ACHN (cell line): Measurements from ENCODE around the gene RAB3GAP1.
"Not testable (repeated sequence)": the region's sequence is repeated elsewhere in the genome, so short reads cannot be mapped to it uniquely, and the experiment has no call there.

Source experiments
- DNase-seq: peaks from one replicate; pipeline ENCODE4 v3.0.0-alpha.2; 2015
- in situ Hi-C: cut with HindIII; loops from 2 replicates; pipeline ENCODE4 v1.10.0; 2017; ENCODE audit warnings: low sequenced_read_pairs, low pct_ligation_motif_present, low pct_unique_long_range_greater_than_20kb

The RAB3GAP1 gene

DNA sequence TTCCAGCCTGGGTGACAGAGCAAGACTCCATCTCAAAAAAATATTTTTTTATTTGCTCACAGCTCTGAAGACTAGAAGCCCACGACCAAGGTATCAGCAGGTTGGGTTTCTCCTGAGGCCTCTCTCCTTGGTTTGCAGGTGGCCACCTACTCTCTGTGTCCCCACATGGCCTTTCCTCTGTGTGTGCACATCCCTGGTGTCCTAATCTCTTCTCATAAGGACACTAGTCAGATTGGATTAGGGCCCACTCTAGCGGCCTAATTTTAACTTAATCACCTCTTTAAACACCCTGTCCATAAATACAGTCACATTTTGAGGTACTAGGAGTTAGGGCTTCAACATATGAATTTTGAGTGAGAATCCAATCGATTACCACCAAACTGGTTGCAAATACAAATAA, 2.0 kb upstream of the RAB3GAP1 start:
- DNase-seq, result no peak
- in situ Hi-C loops, result no loop called here

DNA sequence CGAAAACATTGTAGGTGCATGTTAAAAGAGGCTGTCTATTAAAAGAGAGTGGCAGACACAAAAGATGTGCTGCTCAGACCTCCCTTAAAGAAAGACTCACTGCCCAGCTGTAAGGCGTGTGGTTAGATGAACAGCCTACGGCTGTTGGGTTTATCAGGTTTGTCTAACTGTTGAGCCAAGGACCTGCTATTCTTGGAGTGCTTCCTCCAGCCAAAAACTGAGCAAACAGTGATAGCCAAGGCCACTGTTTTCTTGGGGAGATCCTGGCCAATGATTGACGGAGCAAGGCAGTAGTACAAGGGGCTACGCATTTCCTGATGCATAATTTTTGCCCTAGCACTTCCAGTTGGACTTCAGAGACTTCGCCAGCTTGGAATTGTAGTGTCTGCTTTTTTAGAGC, 1.4 kb upstream of the RAB3GAP1 start:
- DNase-seq, result no peak
- in situ Hi-C loops, result no loop called here

DNA sequence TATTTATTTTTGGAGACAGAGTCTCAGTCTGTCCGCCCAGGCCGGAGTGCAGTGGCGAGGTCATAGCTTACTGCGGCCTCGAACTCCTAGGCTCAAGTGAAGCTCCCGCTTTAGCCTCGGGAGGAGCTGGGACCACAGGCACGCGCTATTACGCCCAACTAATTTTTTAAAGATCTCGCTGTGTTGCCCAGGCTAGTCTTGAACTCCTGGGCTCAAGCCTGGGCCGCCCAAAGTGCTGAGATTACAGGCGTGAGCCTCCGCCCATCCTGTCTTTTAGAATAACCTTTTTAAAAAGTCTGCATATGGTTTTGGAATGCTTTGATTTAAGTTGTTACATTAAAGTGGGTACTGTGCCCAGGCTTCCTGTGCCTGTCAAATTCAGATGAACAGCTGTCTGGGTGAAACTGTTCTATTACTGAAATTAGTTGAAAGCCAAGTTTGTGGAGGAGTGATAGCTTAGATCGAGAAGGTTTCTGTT, 944 bp downstream of the RAB3GAP1 start:
- DNase-seq, result peak; percentile 12
- in situ Hi-C loops, result no loop called here

DNA sequence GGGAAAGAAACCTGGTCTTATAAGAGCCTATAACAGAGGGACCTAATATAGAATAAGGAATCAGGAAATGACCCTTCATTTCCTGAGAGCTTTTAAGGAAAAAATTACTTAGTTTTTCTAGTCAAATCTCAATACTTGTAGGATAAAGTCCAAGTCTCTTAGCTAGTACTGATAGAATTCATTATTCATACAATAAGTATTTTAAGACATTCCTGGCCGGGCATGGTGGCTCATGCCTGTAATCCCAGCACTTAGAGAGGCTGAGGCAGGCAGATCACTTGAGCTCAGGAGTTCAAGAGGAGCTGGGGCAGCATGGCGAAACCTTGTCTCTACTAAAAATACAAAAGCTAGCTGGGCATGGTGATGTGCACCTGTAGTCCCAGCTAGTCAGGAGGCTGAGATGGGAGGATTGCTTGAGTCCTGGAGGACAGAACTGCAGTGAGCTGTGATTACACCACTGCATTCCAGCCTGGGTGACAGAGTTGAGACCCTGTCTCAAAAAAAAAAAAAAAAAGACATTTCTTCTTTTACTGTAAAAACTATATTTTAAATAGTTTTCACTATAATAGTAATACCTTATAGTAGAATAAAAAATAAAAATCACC, 3.2 kb downstream of the RAB3GAP1 start:
- in situ Hi-C loops, result no loop called here
- peak; percentile 64 for DNase-seq

- peak; percentile 13 for DNase-seq
- in situ Hi-C loops, result no loop called here
These were observed 4.7 kb downstream of the RAB3GAP1 start for GRCh38 chr2:135056790-135057189.

- no peak for DNase-seq
These were observed 7.5 kb downstream of the RAB3GAP1 start for GRCh38 chr2:135059577-135059976.

DNA sequence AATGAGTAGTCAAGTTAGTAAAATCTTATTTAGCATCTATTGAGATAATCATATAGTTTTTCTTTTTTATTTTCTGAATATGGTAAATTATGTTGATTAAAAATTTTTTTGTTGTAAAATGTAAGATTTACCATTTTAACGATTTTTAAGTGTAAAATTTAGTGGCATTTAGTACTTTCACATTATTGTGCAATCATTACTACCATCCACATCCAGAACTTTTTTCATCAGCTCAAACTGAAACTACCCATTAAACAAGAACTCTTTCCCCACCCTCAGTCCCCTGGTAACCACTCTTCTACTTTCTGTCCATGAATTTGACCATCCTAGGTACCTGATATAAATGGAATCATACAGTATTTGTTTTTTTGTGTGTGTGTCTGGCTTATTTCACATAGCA, 11.1 kb downstream of the RAB3GAP1 start:
- DNase-seq, result no peak
- in situ Hi-C loops, result no loop called here

More at GRCh38 chr2:135059577-135059976, 7.5 kb downstream of the RAB3GAP1 start:
- in situ Hi-C loops, result no loop called here

GRCh38 chr2:135064149-135064548, 12.1 kb downstream of the RAB3GAP1 start:
- in situ Hi-C loops, result no loop called here
- no peak for DNase-seq

DNA sequence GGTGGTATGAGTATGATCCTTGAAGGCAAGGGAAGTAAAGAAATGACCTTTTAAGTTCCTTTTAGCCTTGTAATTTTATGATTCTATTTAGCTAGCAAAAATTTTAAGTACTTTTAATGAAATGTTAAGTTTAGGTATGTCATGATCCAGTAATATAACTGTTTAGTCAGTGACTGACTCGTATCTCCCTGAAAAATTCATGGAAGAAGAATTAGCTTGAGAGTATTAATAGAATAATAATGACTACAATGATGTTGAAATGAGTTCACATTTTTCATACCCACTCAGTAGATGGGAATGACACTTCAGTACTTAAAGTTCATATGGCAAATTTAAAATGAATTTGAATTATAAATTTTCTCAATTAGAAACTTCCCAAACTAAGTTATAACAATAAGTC, 14.6 kb downstream of the RAB3GAP1 start:
- in situ Hi-C loops, result no loop called here
- no peak for DNase-seq

DNA sequence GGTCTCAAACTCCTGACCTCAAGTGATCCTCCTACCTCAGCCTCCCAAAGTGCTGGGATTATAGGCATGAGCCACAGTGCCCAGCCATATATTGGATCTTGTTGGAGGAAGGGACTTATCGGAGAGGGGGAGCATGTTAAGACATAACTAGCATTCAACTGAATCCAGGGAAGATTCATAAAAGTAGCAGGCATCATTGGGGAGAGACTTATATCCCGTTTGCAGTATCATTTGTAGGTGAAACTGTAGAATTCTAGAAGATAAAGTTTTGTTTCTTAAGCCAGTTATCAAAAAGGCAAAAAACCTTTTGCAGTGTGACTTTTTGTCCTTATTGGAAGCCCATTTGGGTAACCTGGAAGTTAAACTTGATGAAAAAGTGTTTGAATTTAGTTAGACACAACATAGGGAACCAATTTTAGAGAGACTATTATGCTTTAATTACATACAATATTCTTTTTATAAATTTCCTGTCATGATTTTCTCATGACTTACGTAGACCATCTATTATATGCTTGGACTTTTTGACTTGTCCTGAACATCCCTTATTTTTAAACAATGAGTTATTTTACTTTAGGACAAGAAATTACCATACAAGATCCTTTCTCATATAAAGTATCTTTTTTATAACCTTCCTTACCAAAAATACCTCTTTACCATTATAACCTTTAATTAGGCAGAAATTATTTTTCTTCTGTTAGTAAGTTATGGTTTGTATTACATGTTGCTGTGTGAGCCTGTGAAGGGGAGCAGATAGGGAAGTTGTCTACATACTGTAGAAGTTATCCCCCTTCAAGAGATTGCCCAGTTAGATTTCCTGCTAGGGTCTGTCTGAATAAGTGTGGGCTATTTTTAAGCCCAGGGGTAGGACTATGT, 20.3 kb downstream of the RAB3GAP1 start:
- in situ Hi-C loops, result no loop called here
- peak; percentile 37 for DNase-seq

- in situ Hi-C loops, result no loop called here
- no peak for DNase-seq
These were observed 22.1 kb downstream of the RAB3GAP1 start for GRCh38 chr2:135074216-135074615.

DNA sequence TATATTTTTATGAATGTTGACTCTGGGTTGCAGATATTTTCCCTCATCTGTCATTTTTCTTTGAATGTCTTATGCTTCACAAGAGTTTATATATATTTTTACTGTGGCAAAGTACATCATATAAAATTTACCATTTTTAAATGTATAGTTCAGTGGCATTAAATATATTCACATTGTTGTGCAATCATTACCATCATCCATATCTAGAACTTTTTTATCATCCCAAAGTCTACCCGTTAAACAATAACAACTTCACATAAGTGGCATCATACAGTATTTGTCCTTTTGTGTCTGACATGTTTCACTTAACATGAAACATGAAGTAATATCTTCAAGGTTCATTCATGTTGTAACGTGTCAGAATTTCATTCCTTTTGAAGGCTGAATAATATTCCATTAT, 24.5 kb downstream of the RAB3GAP1 start:
- no peak for DNase-seq
- in situ Hi-C loops, result no loop called here

DNA sequence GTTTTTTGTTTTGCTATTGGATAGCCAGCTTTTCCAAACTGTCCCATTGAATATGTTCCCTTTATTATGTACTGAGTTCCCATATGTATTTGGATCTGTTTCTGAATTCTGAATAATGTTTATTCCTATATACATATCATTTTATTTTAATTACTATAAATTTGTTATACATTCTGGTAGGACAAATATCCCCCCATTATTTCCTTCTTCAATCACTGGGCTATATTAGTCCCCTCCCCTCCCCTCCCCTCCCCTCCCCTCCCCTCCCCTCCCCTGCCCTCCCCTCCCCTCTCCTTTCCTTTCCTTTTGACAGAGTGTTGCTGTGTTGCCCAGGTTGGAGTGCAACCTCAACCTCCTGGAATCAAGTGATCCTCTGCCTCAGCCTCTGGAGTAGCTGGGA, 26.3 kb downstream of the RAB3GAP1 start:
- in situ Hi-C loops, result no loop called here
- DNase-seq, result no peak

GRCh38 chr2:135086222-135086621, 34.1 kb downstream of the RAB3GAP1 start:
- DNase-seq, result no peak
- in situ Hi-C loops, result no loop called here

DNA sequence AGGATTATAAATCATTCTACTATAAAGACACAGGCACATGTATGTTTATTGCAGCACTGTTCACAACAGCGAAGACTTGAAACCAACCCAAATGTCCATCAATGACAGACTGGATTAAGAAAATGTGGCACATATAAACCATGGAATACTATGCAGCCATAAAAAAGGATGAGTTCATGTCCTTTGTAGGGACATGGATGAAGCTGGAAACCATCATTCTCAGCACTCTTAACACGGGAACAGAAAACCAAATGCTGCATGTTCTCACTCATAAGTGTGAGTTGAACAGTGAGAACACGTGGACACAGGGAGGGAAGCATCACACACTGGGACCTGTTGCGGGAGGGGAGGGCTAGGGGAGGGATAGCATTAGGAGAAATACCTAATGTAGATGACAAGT, 37.5 kb downstream of the RAB3GAP1 start:
- DNase-seq, in situ Hi-C loops: not testable (repeated sequence)

DNA sequence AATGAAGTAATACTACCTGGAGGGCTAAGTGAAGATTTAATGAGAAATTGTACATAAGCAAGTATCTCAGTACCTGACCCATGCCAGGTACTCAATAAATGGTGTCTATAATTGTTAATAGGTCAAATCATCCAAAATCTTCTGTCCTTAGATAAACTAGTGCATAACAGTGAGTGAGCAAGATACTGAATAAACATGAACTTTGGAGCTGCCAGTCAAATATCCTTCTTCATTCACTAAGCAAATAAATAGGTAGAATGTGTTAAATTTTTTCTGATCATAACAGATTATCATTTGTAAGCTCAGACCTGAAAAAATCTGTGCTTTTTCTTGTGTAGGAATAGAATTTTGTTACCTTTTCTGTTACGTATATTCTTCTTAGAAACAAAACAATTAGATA, 39.6 kb downstream of the RAB3GAP1 start:
- no peak for DNase-seq
- in situ Hi-C loops, result no loop called here

DNA sequence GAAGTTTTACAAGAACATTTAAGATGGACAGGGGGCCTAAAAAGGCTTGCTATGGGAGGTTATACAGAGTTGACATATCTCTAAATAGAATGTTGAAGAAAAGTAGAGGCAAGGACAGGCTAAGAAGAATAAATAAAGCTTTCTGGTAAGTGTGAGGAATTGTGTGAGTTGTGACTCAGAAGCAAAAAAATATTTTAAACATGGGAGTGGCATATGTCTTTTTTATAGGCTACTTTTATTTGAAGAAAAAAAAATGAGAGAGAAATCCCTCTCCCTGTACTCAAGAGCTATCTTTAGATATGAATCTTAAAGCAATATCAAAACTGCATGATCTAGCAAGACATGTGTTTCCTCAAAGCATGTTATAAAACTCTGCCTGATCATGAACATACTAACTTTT, 41.1 kb downstream of the RAB3GAP1 start:
- no peak for DNase-seq
- in situ Hi-C loops, result no loop called here

- no peak for DNase-seq
- in situ Hi-C loops, result no loop called here
These were observed 41.7 kb downstream of the RAB3GAP1 start for GRCh38 chr2:135093670-135094330.

GRCh38 chr2:135094508-135094907, 42.4 kb downstream of the RAB3GAP1 start:
- in situ Hi-C loops, result no loop called here
- DNase-seq, result no peak
